ENCODE results near the gene DENND2D. TPM values are rescaled to one million over a fixed set of nuclear protein-coding genes. Genes with fewer than 3 reads are reported as not detected.
"Not testable (repeated sequence)": the region's sequence is repeated elsewhere in the genome, so short reads cannot be mapped to it uniquely, and the experiment has no call there.

Gene DENND2D
- total RNA-seq, 1 experiment from 2014 or later = 1.5 TPM

DNA sequence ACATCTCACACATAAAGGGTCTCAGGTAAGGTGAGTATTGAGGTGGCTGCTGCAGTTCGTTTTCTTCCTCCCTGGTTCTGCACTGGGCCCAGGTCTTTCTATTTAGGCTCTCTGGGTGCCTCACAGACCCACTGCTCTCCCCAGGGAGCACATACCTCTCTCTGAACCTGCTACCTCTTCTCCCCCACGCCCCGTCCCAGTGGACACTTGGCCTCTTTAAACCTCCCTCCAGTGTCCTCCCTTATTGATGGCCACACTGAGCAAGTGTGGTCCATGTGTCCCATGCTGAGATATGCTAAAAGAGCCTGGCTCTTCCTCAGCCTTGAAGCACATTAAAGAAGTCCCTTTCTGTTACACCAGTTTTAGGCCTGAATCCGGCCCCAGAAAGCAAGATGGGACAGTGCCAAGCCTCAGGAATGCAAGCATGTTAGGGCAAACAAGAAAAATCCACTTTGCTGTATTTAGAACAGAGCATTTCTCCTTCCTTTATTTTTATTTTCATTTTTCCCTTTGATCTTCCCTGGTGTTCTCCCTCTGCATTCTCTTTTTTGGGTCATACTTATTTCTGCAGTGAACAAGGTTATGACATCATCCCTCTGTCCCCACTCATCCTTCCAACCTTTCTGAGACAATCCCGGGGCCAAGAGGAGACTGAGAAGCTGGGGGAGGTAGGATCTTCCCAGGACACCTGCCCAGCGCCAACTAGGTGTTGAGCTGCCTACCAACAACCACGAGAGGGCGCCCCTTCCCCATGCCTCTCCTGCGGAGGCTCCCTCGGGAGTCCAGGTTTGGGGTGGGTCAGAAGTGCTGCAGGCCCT lies 22.1 kb upstream of the DENND2D start:
- DNase-seq (ENCODE audit: low spot score) = peak; percentile 52

DNA sequence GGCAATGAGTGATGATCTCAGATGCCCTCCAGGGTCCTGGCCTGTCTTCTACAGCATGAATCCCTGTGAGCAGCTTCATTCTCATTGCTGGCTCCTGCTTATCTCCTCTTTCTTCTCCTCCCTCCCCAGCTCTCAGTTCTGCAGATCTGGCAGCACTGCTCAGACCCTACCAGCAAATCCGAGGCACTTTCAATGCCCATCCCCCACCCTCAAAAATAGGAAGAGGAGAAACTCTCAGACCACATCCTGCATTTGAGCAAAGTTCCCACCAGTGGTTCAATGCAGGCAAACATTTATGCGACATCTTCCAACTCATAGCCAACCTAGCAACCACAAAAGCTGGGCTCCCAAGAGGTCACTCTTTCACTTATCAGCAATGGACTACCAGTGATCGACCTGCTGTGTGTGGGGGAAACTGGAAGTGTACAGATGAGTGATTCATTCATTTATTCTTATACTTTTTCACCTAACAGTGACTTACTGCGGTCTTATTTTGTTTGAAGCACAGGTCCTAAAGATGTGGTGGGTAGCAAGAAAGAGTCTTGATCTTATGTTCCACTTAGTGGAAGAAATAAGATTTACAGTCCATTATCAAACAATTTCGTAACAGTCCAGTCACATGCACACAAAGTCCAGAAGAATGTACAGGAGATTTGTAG lies 21.3 kb upstream of the DENND2D start:
- no peak for DNase-seq (ENCODE audit: low spot score)

DNA sequence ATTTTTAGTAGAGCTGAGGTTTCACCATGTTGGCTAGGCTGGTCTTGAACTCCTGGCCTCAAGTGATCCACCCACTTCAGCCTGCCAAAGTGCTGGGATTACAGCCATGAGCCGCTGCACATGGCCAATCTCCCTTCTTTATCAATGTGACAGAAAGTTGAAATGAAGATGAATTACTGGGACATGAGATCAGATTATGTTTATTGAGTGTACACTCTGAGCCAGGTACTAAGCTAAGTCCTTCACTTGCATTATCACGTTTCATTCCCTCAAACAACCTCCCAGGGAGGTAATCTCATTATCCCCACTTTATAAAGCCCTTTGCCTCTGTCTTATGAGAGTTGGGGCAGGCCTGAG lies 20.8 kb upstream of the DENND2D start:
- no peak for DNase-seq (ENCODE audit: low spot score)

DNA sequence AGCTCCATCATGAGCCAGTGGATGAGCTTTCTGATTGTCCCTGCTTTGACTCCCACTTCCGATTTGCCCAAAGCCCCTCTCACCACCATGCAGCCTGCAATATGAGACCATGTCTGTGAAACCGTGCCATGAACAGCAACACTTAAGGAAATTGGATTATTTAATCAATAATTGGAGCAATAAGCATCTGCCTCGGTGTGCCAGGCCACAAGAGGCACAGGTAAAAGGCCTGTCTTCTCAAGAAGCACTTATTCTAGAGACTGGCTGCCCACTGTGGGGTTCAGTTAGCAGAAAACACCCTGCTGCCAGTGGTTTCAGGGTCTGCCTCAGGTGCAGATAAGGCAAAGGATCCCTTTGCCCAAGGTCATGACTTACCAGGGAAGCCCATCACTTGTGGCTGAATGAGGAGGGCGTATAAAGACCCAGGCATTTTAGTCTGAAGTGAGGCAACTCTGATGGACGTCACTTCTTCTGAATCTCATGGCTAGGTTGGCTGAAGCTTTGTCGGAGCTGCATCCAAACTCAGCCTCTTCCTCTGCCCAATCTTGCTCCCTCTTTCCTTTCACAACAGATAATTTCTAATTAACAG lies 19.9 kb upstream of the DENND2D start:
- DNase-seq (ENCODE audit: low spot score) = no peak

DNA sequence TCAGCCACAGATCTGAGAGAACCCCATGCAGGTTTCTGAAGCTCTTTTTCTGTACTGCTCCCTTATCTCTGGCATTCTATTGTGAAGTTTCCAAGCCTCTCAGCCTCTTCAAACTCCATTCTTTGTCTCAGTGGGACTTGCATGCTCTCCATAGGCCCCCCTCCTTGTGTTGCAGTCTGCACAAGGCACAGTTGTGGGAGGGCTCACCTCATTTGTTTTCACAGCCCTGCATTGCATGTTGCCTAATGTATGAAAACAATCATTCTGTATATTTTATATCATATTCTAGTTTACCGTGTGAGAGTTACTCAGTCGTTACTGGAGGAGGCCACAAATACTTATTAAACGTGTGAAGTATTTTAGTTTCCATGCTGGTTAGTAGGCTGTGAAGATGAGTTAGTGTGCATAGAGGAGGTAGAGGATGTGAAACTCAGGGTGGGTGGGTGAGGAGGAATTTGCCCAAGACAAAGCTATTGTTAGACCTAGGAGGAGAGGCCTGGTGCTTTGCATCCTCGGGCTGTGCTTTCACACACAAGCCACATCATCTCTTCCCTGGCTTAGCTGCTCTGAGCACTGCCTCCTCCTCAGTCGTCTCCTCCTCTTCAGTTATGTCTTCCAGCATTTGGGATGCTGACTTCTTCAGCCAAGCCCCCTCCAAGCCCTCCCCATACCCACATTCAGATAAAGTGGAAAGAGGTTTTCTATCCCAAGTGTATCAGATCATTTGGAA lies 19.3 kb upstream of the DENND2D start:
- DNase-seq (ENCODE audit: low spot score) = no peak

DNA sequence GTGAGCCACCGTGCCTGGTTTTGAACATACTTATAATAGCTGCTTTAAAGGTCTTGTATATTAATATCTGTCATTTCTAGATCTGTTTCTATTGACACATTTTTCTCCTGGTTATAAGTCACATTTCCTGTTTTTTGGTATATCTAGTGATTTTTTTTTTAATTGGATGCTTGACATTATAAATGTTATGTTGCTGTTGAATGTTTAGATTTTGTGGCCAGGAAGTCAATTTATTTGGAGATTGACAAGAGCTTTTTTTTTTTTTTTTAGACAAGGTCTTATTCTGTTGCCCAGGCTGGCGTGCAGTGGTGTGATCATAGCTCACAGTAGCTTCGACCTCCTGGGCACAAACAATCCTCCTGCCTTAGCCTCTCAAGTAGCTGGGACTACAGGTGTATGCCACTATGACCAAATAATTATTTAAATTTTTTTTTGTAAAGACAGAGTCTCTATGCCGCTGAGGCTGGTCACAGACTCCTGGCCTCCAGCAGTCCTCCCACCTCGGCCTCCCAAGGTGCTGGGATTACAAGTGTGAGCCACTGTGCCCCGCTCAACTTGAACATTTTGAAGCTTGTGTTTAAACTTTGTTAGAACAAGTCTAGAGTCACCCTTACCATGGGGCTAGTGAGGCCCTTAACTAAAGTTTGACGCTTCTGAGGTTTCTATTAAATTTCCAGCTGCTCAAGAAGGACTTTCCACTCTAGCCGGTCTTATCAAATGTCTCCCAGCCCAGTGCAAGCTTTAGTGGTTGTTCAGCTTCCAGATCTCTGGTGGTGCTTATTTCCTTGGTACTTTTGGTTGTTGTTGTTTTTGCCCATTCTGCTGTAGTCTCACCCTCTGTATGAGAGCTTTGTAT lies 18.5 kb upstream of the DENND2D start:
- DNase-seq (ENCODE audit: low spot score) = no peak

DNA sequence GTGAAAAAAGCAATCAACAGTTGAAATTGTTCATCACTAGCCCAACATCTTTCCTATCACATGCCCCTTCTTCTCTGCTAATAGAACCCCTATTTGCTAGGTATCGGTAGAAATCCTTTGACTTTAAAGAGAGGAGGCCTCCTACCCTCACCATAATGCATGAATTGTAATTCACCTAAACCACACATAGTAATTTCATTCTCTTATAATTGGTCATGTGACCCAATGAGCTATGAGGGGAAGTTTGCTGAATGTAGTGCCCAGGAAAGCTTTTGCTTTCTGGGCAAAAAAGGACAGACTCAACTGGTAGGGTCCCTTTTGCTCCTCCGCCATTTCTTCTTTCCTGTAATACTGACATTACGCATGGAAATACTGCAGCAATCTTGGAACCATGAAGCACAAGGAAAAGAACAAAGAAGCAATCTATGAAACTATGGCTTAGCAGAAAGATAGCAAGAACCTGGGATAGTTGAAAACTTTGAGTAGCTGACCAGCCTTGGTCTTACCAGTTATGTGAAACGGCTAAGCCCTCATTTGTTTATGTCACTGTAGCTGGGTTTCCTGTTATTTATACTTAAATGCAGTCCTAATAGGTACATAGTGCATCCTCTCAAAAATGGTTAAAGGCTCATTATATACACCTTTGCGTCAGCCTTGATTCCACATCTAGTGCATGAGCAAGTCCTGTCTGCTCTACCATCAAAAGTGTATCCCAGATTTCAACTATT lies 16.9 kb upstream of the DENND2D start:
- no peak for DNase-seq (ENCODE audit: low spot score)

DNA sequence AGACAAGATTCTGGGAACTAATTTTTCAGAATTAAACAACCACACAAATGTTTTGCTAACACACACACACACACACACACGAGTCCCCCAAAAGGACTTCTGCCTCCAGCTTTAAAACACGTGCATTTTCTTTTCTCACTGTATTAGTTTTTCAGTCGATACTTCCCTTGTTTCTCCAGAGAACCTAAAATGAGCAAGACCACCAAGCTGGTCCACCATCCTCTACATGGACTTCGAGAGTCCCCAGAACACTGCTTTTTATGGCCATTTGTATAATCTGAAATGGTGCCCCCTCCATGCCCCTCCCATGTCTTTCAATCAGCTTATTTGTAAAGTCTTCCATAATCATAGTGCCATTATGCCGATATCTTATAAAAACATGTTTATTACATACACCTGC lies 16.3 kb upstream of the DENND2D start:
- no peak for DNase-seq (ENCODE audit: low spot score)

DNA sequence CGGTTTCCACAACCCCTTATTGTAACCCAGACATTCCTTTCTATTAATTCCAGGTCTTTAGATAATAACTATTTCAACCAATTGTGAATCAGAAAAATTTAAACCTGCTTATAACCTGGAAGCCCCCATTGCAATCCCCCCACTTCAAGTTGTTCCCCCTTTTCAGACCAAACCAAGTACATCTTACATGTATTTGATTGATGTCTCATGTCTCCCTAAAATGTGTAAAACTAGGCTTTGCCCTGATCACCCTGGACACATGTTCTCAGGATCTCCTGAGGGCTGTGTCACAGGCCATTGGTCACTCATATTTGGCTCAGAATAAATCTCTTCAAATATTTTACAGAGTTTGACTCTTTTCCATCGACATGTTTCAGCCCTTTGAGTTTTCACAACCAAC lies 14.8 kb upstream of the DENND2D start:
- not testable (repeated sequence) for DNase-seq (ENCODE audit: low spot score)

DNA sequence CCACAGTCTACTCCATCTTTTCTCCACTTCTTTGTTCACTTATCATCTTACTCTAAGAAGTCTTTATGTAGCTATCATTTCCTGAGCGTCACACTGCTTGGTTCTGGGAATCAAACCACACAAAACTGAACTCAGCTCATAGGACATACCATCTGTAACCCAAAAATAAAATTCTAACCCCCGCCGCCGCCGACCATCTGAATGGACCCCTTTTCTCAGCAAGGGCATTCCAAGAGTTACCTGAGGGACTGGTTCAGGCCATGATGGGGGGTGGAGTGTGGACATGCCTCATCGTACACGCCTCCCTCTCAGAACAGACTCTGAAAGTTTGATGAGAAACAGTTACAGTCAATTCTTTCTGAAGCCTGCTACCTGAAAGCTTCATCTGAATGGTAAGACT lies 14.4 kb upstream of the DENND2D start:
- no peak for DNase-seq (ENCODE audit: low spot score)

DNA sequence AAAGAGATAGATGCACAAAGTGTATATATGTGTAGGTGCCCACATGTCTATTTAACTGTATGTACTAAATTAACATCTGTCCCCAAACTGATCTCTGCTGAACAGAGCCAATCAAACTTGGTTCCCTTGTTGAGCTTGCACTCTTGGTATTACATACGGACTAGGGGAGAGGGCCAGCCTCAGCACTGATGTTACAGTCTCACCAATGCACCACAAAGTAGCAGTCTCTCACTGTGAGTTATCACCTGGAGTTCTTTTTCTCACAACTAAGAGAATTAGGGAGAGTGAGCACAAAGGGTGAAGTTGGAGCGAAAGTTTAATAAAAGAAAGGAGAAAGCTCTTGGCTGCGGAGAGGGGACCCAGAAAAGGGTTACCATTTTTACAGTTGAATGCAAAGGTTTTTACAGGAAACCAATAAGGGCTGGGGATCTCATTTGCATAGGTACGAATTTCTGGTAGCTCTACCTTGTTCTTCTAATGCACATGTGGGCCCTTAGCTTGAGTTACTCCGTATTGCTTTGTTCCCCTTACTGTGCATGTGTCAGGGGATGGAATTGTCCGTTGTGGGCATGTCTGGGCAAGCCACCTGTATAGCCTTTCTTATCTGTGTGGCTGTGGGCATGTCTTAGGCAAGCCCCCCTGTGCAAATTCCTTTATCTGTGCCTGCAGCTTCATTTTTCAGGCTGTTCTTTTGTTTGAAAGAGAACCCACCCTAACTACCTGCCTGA lies 13.8 kb upstream of the DENND2D start:
- DNase-seq (ENCODE audit: low spot score) = no peak

DNA sequence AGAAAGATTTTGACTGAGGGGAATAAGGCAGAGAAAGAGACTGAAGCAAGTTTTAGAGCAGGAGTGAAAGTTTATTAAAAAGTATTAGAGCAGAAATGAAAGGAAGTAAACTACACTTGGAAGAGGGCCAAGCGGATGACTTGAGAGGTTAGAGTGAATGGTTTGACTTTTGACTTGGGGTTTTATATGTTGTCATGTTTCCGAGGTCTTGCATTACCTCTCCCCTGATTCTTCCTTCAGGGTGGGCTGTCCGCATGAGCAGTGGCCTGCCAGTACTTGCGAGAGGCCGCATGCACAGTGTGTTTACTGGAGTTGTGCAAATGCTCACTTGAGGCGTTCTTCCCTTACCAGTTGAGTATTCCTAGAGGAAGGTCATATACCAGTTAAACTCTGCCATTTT lies 13.0 kb upstream of the DENND2D start:
- no peak for DNase-seq (ENCODE audit: low spot score)

DNA sequence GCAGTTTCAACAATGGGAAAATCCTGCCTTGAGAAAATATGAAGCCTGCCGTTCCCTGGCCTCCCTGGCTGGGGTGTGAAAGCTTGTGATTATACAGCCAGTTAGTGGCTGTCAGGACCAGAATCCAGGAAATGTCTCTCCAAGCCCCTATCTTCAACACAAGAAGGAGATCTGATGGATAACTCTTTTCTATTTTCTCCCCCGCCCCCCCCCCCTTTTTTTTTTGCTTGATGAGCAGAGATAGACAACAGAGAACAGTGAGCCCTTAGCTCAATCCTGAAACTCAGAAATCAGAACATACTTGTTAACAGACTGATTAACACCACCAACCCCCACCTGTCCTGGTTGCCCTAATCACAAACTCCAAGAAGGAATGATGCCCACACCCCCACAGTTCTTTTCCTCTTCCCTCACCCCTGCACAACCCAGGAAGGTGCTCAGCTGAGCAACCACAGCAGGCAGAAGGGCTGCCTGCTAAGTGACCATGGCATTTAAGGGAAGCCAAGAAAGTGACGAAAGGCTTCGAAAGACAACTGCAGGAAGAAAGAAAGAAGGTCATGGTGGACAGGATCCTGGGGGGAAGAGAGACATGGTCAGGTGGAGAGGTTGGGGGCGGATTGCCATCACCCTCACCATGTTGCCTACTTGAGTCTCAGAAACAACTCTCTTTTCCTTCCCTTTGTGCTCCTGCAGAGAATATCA lies 12.3 kb upstream of the DENND2D start:
- DNase-seq (ENCODE audit: low spot score) = no peak

DNA sequence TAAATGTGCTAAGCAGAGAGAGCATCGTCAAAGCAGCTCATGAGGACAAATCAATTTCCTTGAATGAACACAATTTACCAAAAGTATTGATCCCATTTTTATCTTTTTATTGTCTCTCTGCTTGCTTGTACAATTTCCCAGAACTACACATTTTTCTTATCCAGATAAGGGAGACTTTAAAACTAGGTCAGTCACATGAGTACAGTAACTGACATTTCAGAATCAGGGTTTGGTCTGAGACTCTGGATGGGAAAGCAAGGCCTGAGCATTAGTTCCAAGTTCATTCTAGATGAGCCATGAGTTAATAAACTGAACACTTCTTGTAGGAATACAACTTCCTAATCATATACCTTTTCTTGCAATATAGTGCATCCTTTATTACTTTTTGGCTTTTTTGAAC lies 11.5 kb upstream of the DENND2D start:
- DNase-seq (ENCODE audit: low spot score) = no peak

DNA sequence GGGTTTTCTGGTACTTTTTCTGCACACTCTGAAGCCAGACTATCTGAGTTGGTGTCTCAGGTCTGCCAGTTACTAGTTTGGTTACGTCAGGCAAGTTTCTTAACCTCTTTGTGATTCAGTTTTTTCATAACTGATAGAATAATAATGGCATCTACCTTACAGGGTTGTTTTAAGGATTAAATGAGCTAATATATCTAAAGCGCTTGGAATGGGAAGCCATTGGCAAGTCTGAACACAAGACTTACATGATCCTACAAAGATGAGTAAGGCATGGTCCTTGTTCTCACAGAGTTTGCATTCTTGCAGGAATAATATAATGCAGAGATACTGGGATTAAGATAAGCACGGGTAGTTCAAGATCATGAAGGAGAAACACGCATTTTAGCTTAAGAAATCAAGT lies 9.2 kb upstream of the DENND2D start:
- no peak for DNase-seq (ENCODE audit: low spot score)

DNA sequence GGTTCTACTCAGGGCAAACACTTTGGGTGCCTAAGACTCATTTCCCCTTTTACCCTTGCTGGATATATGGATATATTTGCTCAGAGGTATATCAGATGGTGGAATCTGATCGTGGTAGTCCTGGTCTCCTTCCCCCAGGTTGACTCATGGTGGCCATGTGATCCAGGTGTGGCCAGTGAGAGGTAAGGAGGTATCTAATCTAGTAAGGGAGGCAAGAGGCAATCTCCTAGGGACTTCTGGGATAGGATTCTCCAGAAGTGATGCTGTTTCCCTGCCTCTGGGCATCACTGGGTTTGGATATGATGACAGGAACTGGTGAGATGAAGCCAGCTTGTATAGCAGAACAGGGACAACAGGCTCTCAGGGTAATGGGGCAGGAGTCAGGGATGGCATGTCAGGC lies 8.5 kb upstream of the DENND2D start:
- DNase-seq (ENCODE audit: low spot score) = no peak

DNA sequence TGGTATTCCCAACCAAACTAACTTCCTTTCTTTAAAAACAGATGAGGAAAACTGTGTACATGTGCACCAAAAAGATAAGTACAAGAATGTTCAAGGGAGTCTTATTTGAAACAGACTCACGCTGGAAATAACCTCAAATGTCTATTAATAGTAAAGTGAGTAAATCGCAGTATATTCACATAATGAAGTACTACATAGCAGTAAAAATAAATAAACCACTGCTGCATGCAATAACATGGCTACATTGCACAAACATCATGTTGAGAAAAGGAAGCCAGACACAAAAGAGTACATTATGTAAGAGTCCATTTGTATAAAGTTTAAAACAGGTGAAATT lies 5.2 kb upstream of the DENND2D start:
- DNase-seq (ENCODE audit: low spot score) = no peak

DNA sequence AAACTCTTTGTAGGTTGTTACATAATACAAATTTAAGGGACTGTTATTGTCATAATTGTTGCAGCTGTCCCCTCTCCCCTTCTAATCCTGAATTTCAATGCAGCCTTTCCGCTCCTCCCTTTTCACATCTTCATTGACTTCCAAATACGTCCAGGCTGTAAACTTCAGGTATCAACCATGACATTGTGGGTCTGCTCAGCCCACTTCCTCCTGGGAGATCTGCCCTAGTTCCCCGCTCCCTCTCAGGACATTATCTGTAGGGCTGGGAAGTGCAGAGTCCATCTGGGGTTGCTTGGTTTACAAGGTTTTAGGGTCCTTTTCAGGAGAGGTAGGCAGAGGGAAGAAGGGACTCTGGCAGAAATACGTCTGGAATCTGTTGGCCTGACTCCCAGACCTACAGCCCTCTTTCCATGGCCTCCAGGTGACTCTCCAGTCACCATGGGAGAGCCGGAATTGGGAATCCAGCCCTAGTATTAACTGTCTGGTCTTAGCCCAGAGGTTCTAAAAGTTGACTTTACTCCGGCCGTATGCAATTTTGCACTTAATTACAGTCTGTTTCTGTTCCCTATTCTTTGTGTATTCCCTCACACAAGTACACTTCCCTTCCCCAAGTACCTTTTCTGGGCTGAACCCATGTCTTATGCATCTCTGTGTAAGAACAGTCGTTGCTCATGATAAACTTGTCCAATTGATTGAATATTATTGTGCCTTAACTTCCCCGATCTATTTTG lies 4.7 kb upstream of the DENND2D start:
- DNase-seq (ENCODE audit: low spot score) = no peak

All from H4 (cell line).